HG02884 (cell line): ENCODE measurements around the gene TWF2.
"Not testable (repeated sequence)": the region's sequence is repeated elsewhere in the genome, so short reads cannot be mapped to it uniquely, and the experiment has no call there.

ENCODE experiments used
- ATAC-seq: cut with Tn5 transposase; IDR thresholded peaks from one replicate; pipeline ENCODE4 v1.9.1; 2021; ENCODE audit warnings: mild to moderate bottlenecking, moderate library complexity; ENCODE audit not compliant: unreplicated experiment

TWF2 gene

GRCh38 chr3:52238761-52239701 lies at the start of gene TWF2:
Gene TWF2, minus strand, starts transcription at chr3:52239158. Its CDS starts 142 bp downstream, at chr3:52239016.
- ATAC-seq: peak; percentile 69

GRCh38 chr3:52288674-52289073 lies 49.7 kb upstream of the TWF2 start:
- ATAC-seq: no peak

GRCh38 chr3:52286777-52287110 lies 47.8 kb upstream of the TWF2 start:
- ATAC-seq: no peak

DNA sequence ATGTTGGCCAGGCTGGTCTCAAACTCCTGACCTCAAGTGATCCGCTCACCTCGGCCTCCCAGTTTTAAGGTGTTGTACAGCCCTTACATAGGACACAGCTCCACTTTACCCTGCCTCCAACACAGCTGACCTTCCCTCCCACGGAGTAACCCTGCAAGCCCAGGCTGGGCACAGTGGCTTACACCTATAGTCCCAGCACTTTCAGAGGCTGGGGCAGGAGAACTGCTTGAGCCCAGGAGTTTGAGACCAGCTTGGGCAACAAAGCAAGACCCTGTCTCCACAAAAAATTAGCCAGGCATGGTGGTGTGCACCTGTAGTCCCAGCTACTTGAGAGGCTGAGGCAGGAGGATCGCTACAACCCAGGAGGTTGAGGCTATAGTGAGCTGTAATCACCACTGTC lies 45.1 kb upstream of the TWF2 start:
- not testable (repeated sequence) for ATAC-seq

DNA sequence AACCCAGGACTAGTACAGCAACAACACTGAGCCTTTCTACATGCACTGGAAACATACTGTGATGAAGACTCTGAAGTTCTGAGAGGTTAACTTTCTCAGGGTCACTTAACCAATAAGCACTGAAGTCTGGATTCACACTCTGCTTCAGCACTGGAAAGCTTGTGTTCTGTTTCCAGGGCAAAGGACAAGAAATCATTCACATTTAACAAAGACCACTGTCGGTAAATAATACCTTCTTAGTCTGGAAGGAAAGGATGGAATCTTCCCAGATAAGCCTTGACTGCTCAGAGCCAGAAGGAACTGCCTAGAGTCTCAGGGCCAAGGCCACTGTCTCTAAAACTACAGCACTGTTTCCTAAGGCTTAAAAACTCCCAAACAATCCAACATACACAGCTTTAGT lies 44.3 kb upstream of the TWF2 start:
- no peak for ATAC-seq

GRCh38 chr3:52281981-52282801 lies 43.2 kb upstream of the TWF2 start:
- no peak for ATAC-seq

DNA sequence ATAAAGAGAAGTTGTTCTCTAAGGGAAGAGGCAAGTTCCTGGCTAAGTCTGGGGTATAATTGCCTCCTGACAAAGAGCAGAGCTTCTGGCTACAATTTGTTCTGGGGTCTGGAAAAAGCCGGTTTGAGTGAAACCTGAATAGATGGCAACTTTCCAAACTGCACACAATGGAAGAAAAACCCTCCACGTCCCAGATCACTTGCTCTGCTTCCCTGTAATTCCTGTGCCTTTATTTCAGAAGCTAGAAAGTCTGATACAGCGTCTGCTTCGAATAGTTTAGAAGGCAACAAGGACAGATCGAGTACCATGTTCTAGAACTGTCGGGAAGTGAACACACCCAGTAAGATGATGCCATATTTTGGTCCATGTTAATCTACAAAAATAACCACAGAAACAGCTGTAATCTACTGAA lies 41.1 kb upstream of the TWF2 start:
- no peak for ATAC-seq

GRCh38 chr3:52279596-52279995 lies 40.6 kb upstream of the TWF2 start:
- ATAC-seq: no peak

- ATAC-seq: peak; percentile 80
Measured at GRCh38 chr3:52278510-52279069, 39.6 kb upstream of the TWF2 start, which contains the start of gene WDR82. Gene WDR82, minus strand, starts transcription at chr3:52278649. Its CDS starts 288 bp downstream, at chr3:52278361.

- peak; percentile 46 for ATAC-seq
Measured at GRCh38 chr3:52277972-52278509, 39.1 kb upstream of the TWF2 start.

- no peak for ATAC-seq
Measured at GRCh38 chr3:52277071-52277964, 38.4 kb upstream of the TWF2 start.

- not testable (repeated sequence) for ATAC-seq
Measured at GRCh38 chr3:52274781-52275180, 35.8 kb upstream of the TWF2 start.

- no peak for ATAC-seq
Measured at GRCh38 chr3:52272831-52273230, 33.9 kb upstream of the TWF2 start.

- not testable (repeated sequence) for ATAC-seq
Measured at GRCh38 chr3:52272172-52272571, 33.2 kb upstream of the TWF2 start.

DNA sequence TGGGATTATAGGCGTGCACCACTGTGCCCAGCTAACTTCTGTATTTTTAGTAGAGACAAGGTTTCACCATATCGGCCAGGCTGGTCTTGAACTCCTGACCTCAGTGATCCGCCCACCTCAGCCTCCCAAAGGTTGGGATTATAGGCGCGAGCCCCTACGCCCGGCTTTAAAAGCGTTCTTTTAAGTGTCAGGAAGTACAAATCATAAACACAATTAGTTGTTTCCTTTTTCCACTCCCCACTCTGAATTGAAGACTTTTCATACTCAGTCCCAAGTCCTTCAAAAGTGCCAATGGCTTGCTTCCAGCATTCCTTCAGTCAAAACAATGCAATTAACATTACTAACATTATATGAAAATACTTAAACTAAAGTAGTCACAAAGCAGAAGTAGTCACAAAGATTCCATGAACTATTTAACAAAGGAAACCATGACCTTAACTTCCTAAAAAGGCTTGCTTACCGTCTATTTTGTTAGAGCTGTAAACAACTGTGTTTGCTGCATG lies 31.3 kb upstream of the TWF2 start:
- no peak for ATAC-seq

DNA sequence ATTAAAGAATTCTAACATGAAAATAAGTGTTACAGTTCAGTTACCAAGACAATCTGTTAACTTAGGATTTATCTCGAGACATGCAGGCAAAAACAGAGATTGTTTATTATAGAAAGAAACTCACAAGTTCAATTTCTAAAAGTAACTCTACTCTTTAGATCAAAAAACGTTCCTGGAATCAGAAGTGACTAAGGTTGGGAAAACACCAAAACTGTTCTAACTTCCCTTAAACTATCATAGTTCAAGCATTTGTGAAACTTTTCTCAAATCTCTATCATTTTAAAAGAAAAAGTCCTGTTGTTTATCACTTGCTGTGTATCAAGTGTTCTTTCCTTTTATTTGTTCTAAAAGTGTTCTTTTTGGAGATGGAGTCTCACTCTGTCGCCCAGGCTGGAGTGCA lies 30.8 kb upstream of the TWF2 start:
- no peak for ATAC-seq

DNA sequence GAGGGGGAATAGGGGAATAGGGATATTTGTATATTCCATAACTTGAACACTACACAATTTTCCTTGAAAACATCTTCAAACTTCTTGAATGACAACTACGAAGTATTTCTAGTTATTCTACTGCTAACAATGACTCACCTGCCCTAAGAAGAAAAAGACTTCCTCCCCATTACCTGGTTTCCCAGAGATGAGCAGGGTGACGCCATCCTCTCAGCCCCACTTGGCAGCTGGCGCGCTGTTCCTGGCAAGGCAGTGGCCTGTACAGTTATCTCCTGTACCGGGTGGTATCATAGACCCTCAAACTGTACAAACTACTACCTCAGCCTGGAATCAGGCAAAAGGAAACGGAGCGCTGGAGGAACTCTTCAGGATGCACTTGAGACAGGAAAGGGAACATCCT lies 29.1 kb upstream of the TWF2 start:
- no peak for ATAC-seq

DNA sequence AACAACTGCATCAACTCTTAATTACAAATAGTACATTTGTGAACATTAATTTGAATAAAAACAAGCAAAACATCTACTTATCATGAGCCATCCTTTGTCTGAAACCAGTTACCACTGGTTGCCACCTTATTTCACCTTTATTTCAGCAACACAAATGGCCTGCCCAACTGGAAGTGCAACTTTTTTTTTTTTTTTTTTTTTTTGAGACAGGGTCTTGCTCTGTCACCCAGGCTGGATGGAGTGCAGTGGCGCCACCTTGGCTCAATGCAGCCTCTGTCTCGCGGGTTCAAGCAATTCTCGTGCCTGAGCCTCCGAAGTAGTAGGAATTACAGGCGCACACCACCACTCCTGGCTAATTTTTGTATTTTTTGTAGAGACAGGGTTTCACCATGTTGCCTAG lies 26.4 kb upstream of the TWF2 start:
- ATAC-seq: no peak

DNA sequence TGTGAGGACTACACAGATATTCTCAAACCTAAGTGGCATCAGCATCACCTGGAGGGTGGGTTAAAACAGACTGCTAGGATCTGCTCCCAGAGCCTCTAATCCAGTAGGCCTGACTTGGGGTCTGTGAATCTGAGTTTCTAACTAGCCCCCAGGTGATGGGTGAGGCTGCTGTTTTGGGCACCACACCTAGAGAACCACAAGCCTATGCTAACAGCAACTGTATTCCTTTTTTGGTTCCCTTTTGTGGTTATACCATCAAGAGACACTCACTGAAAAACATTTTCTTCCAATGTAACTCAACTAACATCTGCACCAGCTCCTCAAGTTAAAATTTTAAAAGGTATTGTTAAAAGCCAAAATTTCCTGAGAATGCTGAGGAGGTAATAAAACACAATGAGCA lies 23.5 kb upstream of the TWF2 start:
- ATAC-seq: no peak

- ATAC-seq: no peak
Measured at GRCh38 chr3:52259448-52259847, 20.5 kb upstream of the TWF2 start.
